UCSD-AML1 (cell line): ENCODE results near the gene SLAMF1.
"Not testable (repeated sequence)": the region's sequence is repeated elsewhere in the genome, so short reads cannot be mapped to it uniquely, and the experiment has no call there.

ENCODE experiments used
- DNase-seq: peaks from one replicate; lab custom pipeline; 2025; ENCODE audit not compliant: unreplicated experiment; lab: John Stamatoyannopoulos, UW

SLAMF1 gene, protein sequence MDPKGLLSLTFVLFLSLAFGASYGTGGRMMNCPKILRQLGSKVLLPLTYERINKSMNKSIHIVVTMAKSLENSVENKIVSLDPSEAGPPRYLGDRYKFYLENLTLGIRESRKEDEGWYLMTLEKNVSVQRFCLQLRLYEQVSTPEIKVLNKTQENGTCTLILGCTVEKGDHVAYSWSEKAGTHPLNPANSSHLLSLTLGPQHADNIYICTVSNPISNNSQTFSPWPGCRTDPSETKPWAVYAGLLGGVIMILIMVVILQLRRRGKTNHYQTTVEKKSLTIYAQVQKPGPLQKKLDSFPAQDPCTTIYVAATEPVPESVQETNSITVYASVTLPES

DNA sequence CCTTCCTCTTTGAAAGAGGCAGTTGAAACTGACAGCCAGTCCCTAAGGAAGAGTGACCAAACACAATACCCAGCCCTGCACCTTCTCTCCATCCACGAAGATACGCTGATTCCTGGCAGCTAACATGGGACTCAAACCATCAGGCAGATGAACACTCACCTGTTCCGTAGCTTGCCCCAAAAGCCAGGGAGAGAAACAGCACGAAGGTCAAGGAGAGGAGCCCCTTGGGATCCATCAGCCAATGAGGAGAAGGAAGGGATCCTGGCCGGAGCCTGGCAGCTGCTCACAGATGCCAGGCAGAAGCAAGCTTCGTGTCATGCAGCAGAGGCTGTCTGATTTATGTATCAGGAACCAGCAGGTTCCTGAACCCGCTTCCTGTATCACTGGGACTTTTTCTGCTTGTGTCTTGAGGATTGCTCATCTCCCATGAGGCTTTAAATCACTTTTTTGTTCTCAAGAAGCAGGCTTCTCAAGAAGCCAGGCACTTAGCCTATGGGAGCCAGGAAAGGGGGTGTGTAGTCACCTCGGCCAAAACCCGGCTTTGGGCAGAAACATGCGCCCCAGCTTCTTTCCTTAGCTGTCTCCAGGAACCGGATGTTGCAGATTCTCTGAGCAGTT is at the start of gene SLAMF1:
Gene SLAMF1, minus strand, starts transcription at position 334 of the 618 bp plus-strand sequence. Its CDS starts 99 bp downstream, at position 235.
- peak; percentile 57 for DNase-seq

DNA sequence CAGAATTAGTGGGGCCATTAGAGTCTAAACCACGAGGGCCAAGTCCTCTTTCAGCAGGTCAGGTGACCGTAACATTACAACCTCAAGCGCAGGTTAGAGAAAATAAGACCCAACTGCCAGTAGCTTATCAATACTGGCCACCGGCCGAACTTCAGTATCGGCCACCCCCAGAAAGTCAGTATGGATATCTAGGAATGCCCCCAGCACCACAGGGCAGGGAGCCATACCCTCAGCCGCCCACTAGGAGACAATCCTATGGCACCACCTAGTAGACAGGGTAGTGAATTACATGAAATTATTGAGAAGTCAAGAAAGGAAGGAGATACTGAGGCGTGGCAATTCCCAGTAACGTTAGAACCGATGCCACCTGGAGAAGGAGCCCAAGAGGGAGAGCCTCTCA is 45.5 kb upstream of the SLAMF1 start:
- not testable (repeated sequence) for DNase-seq

DNA sequence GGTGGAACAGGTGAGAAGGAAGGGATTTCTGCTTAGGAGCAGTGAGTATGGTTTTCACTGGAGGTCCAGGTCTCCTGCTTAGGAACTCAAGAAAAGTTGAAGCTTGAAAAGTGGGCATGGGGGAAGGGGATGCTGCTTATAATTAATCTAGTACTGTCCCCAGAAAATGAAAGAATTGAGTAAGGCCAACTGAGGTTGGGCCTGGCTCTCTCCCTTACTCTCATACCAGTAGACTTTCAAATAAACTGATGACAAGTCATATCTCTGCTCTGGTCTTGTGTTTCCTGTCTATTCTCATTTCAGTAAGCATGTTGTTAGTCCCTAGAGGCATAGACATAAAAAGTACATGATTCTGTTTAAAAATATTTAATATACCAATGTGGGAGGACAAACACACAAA is 38.4 kb upstream of the SLAMF1 start:
- no peak for DNase-seq

DNA sequence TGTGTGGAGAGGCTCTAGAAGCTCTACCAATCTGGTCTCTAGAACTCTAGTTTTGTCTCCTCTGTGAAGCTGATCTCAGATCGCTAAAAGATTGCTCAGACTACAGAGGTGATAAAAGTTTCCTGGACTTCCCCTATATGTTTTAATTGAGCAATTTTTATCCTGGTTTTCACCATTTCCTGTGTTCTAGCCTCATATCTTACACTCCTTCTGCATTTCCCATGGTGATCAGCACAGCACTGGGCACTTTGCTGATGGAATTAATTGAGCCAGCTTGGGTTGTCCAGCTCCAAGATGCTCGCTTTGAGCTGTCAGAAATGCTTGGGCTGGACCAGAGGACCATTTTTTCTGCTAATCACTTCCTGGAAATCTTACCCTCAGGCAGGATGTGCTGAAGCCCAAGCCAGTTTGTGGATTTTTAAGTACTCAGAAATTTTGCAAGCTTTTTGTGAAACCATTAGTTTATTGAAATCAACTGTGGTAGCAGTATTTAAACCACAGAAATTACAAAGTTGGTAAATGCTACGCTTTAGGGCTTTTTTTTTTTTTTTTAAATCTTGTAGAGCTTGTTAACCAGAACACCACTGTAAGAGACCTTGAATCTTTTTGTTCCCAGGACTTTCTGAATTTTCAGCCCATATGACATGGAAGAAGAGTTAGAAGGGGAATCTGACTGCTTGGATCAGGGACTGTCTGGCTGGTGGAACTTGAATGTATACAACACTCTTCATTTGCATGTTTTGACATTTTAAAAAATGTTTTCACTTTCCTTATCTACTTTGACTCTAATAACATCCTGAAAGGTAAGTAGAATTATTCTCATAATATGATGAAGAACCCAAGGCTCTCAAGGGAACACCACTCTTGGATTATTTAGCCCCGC is 36.4 kb upstream of the SLAMF1 start:
- peak; percentile 32 for DNase-seq

DNA sequence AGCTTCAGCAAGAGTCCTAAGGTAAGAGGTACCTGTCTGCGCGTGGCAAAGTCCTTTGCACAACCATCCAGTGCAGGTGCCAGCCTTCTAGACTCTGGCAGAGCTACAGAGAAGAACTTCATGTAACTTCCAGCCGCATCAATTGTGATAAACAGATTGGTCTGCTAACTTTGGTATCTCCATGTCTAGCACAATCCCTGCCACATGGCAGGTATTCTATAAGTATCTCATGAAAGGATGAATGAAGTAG is 35.0 kb upstream of the SLAMF1 start:
- DNase-seq: no peak

DNA sequence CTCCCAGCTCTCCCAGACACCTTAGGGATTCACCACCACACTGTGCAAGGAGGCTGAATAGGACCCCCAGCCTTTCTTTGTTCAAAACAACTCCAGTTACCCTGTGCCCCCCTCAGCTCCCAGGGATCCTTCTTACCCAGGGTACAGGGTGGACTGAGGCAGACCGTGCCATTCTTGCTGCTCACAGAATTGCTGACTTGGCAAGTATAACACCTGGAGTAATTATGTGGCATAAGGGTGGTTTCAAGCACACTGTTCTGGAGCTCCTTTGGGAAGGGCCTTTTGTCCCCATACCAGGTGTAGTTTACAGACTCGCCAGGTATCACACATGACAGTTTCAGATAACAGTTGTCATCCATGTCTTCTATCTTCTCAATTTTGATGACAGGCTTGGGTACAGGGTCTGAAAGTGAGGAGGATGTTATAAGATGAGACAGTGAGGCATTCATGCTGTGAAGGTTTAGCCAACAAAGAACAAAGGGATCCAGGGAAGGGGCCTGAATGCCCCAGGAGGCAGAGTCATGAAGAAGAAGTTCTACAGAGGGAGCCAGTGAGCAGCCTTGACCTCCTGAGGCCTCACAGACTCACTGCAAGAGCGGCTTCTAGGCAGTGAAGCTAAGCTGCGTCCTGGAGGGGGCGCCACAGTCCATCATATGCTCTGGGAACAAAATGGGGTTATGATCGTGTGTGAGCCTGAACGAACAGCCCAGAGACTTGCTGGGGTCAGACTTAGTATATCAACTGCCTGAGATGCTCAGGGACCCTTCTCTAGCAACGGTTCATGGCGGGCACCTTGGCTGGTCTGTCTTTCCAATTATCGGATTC is 34.4 kb upstream of the SLAMF1 start:
- peak; percentile 91 for DNase-seq

DNA sequence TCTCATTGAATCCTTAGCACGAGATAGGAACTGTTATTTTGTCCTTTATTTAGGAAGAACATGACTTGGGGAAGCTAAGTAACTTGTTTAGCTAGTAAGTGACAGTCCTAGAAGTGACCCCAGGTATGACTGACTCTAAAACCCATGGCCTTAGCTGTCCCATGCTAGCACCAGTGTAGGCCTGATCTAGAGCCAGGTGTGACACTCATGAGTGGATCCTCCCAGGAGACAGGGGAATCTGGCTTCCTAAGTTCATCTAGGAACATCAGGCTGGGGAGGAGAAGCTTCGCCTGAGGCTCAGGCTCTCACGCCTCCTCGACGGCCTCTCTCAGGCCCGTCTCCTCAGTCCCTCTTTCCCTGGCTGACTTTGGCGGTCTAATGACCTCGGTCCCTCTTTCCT is 33.6 kb upstream of the SLAMF1 start:
- no peak for DNase-seq

DNA sequence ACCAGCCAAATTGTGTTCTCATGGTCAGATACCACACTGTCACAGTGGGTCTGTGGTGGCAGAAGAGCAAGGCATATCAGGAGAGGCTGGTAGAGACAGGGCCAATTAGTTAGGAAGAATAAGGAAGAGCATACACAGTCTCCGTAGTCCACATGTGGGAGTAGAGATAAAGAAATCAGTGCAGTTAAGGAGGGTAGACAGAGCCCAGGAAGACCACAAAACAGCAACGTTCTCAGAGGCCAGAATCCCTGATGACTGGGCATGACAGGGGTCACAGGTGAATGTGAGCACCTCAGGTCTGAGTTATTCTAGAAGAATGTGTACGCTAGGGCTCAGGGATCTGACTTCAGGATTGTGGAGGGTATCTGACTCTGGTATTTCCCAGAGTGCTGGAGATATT is 33.0 kb upstream of the SLAMF1 start:
- DNase-seq: no peak

DNA sequence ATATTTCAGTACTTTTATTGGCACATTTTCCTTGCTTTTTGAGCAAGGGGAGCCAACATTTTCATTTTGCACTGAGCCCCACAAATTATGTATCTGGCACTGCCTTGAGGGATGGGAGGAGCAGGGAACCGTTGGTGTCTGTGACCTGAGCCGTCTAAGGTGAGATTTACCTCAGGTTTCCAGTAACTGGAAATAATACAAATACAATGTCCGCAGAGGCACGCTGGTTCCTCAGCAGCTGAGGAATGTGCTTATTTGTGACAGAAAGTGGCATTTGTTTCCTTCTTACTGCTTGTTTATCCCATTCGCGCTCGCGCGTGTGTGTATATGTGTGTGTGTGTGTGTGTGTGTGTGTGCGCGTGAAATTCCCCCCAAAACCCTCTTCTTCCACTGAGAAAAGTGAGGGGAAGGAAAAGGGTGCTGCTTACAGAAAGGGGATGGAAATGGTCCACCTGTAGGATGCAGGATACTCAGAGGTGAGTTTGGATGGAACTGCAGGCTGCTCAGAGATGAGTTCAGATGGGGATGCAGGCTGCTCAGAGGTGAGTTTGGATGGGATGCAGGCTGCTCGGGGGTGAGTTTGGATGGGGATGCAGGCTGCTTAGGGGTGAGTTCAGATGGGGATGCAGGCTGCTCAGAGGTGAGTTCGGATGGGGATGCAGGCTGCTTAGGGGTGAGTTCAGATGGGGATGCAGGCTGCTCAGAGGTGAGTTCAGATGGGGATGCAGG is 30.2 kb upstream of the SLAMF1 start:
- DNase-seq: no peak

DNA sequence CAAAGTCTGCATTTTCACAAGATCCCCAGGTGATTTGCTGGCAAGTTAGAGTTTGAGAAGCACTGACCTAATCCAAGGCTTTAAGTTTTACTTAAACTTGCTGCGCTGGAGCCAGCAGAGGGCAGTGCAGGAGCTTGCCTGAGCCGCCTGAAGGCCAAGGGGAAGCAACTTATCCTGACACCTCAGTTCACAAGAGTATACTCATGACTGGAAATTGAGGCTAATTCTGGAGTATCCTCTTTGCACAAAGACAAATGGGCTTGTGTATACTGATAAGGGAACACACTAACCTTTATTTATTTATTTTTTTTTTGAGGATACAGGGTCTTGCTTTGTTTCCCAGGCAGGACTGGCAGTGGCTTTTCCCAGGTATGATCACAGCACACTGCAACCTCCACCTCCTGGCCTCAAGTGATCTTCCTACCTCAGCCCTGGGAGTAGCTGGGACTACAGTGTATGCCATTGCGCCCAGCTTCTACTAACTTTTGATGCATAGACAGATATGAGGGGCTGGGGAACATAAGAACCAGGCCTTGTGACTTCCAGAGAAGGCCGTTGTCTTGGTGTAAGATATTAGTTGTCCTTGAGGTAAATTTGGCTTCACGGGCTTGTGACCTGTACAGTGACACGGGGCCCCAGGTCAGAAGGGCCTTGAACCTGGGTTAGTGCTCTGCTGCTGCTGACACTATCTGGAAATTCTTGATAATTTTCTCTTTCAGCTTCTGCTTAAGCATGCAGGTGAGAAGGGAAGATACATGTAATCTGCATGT is 29.0 kb upstream of the SLAMF1 start:
- DNase-seq: peak; percentile 72

DNA sequence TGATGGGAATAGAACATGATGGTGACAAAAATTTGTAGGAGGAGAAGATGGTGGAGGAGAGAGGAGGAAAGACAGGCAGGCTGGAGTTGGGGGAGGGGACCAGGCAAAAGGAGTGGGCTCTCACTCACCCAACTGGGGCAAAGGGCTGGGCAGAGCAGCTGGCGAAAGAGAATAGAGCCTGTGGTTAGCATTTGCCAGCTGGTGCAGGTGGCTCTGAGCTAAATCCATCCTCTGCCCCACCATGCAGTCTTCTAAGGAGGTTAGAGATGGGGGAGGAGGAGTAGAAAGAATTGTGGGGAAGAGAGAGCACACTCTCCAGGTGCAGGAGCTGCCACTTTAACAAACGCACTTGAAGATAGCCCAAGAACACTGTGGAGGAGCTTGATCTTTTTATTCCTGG is 27.6 kb upstream of the SLAMF1 start:
- DNase-seq: no peak

DNA sequence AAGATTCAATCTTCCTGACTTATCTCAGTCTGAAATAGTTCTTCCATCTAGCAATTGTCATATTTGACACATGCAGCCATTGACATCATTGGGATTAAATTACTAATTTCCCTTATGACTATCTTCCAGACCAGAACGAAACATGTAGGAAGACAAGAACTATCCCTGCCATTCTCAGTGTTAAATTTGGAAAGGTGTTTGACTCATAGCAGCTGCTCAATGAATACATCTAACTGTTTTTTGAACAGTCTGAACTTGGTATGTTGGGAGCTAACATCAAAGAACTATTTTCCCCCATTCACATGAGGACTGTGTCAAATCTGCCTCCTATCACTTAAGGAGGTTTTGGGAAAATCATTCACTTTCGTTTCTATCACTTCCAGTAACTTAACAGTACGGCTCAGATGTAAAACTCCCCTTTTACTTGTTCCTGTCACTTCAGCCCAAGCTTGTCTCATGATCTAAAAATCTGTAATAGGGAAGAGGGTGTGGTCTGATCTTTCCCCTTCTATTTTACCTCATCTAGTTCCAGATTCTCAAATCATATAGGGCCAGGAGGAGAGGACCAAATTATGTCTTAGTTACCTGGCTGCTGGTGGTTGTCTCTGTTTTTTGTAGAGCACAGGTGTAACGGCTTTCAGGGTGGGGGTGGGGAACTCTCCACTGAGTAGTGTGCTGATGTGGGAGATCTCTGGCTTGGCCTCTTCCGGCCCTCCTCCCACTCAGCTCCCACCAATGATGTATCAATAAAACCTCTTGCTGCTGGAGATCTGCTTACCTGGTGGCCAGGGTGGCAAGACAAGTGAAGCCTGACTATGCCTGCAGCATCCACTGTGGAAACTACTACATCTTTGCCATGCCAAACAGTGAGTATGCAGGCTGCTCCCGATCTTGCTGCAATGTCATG is 26.2 kb upstream of the SLAMF1 start:
- no peak for DNase-seq

DNA sequence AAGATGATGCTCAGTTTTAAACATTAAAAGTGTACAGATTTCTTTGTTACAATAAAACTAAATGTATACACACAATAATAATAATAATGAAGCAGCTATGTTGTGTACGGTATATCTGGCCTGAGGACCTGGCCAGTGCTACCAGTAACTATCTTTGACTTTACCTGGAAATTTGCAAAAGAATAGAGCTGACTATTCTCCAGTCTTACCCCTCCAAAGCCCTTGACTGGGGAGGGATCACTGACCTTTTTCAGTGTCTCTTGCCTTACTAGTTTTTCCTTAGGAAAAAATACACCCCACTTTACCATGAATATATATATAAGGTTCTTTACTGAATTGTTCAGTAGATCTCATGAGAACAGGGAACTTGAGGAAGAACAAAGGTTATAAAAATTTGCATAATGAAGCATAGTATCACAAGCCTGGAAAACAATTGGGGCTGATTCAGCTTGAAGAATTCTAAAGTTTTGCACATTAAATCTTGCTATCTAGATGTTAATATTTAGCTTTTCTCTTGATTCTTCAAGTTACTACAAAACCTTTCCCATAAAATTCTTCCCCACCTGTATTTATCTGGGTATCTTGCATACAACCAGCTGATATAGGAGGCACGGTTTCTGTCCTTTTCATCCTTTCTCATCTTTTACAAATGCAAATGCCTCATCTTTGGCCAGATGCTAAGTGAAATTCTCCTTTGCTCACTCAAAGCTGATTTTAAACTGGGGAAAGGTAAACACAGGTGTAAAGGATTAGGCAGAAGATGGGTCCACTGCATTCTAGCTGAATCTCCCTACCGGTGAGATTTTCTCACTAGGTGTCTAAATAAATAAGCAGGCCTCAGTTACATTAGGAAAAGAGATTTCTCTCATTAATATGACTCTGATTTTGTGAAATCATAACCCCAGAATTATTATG is 25.0 kb upstream of the SLAMF1 start:
- no peak for DNase-seq

DNA sequence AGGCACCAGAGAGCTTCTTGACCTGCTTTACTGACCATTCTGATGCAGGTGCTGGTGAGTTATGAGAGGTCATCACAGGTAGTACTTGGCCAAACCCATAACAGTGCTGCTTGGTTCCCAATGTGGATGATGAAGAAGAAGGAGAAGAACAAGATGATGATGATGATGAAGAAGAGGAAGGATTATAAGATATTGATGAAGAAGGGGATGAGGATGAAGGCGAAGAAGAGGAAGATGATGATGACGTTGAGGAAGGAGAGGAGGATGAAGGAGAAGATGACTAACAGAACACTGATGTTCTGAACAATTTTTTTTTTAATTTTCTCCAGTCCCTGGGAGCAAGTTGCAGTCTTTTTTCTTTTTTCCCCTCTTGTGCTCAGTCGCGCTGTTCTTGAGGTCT is 23.9 kb upstream of the SLAMF1 start:
- DNase-seq: no peak

DNA sequence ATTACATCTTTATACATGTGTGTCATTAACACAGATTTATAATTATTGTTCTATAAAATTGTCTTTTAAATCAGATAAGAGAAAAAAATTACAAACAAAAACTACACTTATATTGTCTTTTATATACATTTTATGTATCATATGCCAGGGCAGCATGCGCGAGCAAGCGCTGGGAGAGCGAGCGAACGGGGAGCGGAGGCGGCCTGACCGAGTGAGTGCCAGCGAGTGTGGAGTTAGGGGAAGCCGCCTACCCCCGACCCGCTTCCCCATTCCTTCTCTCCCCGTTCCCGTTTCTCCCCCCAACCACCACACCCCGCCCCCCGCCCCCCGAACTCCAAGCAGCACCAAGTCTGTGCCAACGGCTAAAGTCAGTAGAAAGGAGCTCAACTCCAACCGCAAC is 23.0 kb upstream of the SLAMF1 start:
- no peak for DNase-seq

DNA sequence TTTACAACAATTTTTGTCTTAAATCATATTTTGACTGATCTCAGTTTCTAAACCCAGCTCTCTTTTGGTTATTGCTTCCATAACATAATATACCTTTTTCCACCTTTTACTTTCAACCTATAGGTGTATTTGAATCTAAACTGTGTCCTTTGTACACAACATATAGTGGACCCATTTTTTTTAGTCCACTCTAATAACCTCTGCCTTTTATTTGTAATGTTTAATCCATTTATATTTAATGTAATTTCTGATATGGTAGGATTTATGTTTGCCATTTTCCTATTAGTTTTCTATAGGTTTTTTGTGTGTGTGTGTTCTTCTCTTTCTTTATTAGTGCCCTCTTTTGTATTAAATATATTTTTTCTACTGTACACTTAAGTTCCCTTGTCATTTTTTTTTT is 22.4 kb upstream of the SLAMF1 start:
- no peak for DNase-seq

DNA sequence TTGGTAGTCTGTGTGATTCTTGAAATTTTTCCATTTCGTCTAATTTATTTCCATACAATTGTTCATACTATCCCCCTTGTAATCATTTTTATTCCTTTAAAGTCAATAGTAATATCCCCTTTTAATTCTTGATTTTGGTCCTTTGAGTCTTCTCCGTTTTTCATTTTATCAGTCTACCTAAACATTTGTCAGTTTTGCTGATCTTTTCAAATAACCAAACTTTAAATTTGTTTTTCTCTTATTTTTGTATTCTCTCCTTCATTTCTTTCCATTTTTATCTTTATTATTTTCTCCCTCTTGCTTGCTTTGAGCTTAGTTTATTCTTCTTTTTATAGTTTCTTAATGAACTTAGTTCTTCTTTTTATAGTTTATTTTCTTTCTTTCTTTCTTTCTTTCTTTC is 21.1 kb upstream of the SLAMF1 start:
- no peak for DNase-seq

DNA sequence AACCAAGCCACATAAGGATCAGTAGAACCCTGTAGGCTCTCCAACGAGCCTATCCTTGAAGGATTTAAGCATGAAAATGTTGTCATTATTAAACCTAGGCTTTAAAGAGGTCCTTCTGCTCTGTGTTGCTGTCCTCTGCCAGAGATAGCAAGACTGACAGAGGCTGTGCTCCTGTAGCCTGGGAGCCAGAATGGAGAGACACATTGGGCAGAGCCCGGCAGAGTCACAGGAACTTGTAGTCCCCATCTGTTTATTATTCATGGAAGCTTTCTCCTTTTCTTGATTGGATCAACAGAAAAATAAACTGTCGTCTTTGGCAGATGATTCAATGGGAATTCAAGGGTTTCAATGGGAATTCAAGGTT is 19.2 kb upstream of the SLAMF1 start:
- DNase-seq: no peak
